Caco-2 (cell line): ENCODE results near the gene NOX3. TPM values are rescaled to one million over a fixed set of nuclear protein-coding genes. Genes with fewer than 3 reads are reported as not detected.

ENCODE experiments used
- BruUV-seq: library from RNA; stranded (reverse); fragments of 400-500 nt; replicated peaks from 2 replicates; lab custom pipeline; 2021; lab: Mats Ljungman, UMichigan
- CTCF ChIA-PET: fragments of 300-600 bp; sonication (Branson Sonifier 250); formaldehyde crosslinking; loops from one replicate; lab custom pipeline; 2022; ENCODE audit warnings: antibody characterized with exemption; lab: Charles Lee
- POLR2A ChIA-PET: fragments of 300-600 bp; sonication (Branson Sonifier 250); formaldehyde crosslinking; loops from one replicate; lab custom pipeline; 2022; ENCODE audit warnings: antibody characterized with exemption; lab: Charles Lee
- DNase-seq, 2 experiments: peaks; one replicate each; pipeline versions ENCODE4 v3.0.0 to v3.0.0-alpha.2; 2020 to 2022
- H3K27me3 ChIP-seq: replicated peaks from 2 replicates; pipeline ENCODE4 v1.6.0; 2011; ENCODE audit warnings: low read length; ENCODE audit not compliant: control insufficient read depth, insufficient read depth
- H3K36me3 ChIP-seq: 2 replicates; pipeline ENCODE4 v1.5.1; 2011; ENCODE audit warnings: low read length; ENCODE audit not compliant: control insufficient read depth, insufficient read depth
- H3K4me1 ChIP-seq: fragments of 250-450 bp; sonication (Bioruptor Pico); 2 replicates; pipeline ENCODE4 v1.5.1; 2020; ENCODE audit warnings: mild to moderate bottlenecking
- H3K4me3 ChIP-seq: 2 replicates; pipeline ENCODE4 v1.5.1; 2011; ENCODE audit warnings: low read depth, mild to moderate bottlenecking, control low read depth, low read length
- H3K9me3 ChIP-seq: fragments of 250-450 bp; sonication (Bioruptor Pico); 2 replicates; pipeline ENCODE4 v1.5.1; 2020; ENCODE audit warnings: mild to moderate bottlenecking, moderate library complexity
- H3K27ac Mint-ChIP-seq: one replicate; pipeline ENCODE4 v1.8.0; 2022; ENCODE audit warnings: mixed read lengths; ENCODE audit not compliant: unreplicated experiment
- H3K27me3 Mint-ChIP-seq: one replicate; pipeline ENCODE4 v1.8.0; 2022; ENCODE audit warnings: mixed read lengths; ENCODE audit not compliant: insufficient read depth, unreplicated experiment
- H3K36me3 Mint-ChIP-seq: one replicate; pipeline ENCODE4 v1.8.0; 2022; ENCODE audit warnings: mild to moderate bottlenecking, mixed read lengths; ENCODE audit not compliant: insufficient read depth, unreplicated experiment
- H3K4me1 Mint-ChIP-seq: one replicate; pipeline ENCODE4 v1.8.0; 2022; ENCODE audit warnings: low read depth, mixed read lengths; ENCODE audit not compliant: unreplicated experiment
- H3K4me3 Mint-ChIP-seq: one replicate; pipeline ENCODE4 v1.8.0; 2022; ENCODE audit warnings: mild to moderate bottlenecking, moderate library complexity, mixed read lengths; ENCODE audit not compliant: unreplicated experiment
- H3K9me3 Mint-ChIP-seq: one replicate; pipeline ENCODE4 v1.8.0; 2022; ENCODE audit warnings: mixed read lengths; ENCODE audit not compliant: unreplicated experiment
- CTCF ChIP-seq, 2 experiments: fragments of 200-600 bp in 1 of 2; IDR thresholded peaks; 1 replicate in 1 of 2; 2 replicates in 1 of 2; pipeline versions ENCODE4 v1.5.1 to v1.8.0; 2011 to 2022; ENCODE audit warnings: antibody characterized with exemption in 1 of 2, control low read depth in 1 of 2, inconsistent platforms in 1 of 2, low read depth in 1 of 2, low read length in 1 of 2, mild to moderate bottlenecking in 1 of 2, moderate library complexity in 1 of 2; ENCODE audit not compliant: insufficient read depth in 1 of 2, severe bottlenecking in 1 of 2, unreplicated experiment in 1 of 2
- intact Hi-C: fragments of 100-400 bp; cut with micrococcal nuclease; formaldehyde crosslinking; loops from one replicate; pipeline ENCODE4 v1.10.0; 2022; ENCODE audit not compliant: unreplicated experiment
- total RNA-seq: library from RNA; stranded (reverse); gene quantifications from 2 replicates; pipeline ENCODE4 v1.2.3, GENCODE V29; 2022

NOX3 gene
- total RNA-seq, 1 experiment from 2014 or later, result not detected

- Mint-ChIP-seq H3K27me3 (no peaks in the 10 kb centered on the region), H3K36me3 (no peaks in the 10 kb centered on the region), H3K9me3 (no peaks in the 10 kb centered on the region), H3K27ac (no peak overlapping the region), H3K4me3 (no peak overlapping the region), H3K4me1 (no peaks in the 10 kb centered on the region)
- no peaks in the 10 kb centered on the region for H3K9me3 ChIP-seq
- H3K27me3 ChIP-seq, result no peaks in the 10 kb centered on the region
- no peak overlapping the region for H3K4me3 ChIP-seq
- BruUV-seq, result no TSS peak
- ChIA-PET CTCF (no interaction called here), POLR2A (no interaction called here)
- TF ChIP-seq CTCF (IDR thresholded peaks at IDR 0.05; ENCODE audit: insufficient read depth in 1 of 2, low read depth in 1 of 2, low read length in 1 of 2, severe bottlenecking in 1 of 2, unreplicated experiment in 1 of 2), result no peak
- H3K4me1 ChIP-seq, result no peaks in the 10 kb centered on the region
- no peaks in the 10 kb centered on the region for H3K36me3 ChIP-seq
- intact Hi-C loops, result no loop called here
- DNase-seq, result no peak
Observed at GRCh38 chr6:155420492-155420891, 35.1 kb downstream of the NOX3 start.

- CTCF ChIA-PET, result no interaction called here
- DNase-seq, result no peak
- no TSS peak for BruUV-seq
Observed at GRCh38 chr6:155419161-155419560, 36.5 kb downstream of the NOX3 start.

GRCh38 chr6:155418017-155418761 is 37.5 kb downstream of the NOX3 start:
- Histone ChIP-seq H3K4me3 (no peak overlapping the region), H3K4me1 (peaks cover 7% of the 10 kb centered on the region; the same call in 1 of the 2 replicates), H3K9me3 (no peaks in the 10 kb centered on the region), H3K36me3 (no peaks in the 10 kb centered on the region), H3K27me3 (no peaks in the 10 kb centered on the region)
- Mint-ChIP-seq H3K27me3 (no peaks in the 10 kb centered on the region), H3K27ac (no peak overlapping the region), H3K9me3 (no peaks in the 10 kb centered on the region), H3K36me3 (no peaks in the 10 kb centered on the region), H3K4me3 (no peak overlapping the region), H3K4me1 (no peaks in the 10 kb centered on the region)
- CTCF ChIA-PET, result no interaction called here
- TF ChIP-seq CTCF (IDR thresholded peaks at IDR 0.05; ENCODE audit: insufficient read depth in 1 of 2, low read depth in 1 of 2, low read length in 1 of 2, severe bottlenecking in 1 of 2, unreplicated experiment in 1 of 2), result no peak
- BruUV-seq, result no TSS peak
- POLR2A ChIA-PET, result no interaction called here
- no peak for DNase-seq
- intact Hi-C loops, result no loop called here

More at GRCh38 chr6:155419161-155419560, 36.5 kb downstream of the NOX3 start:
- TF ChIP-seq CTCF (IDR thresholded peaks at IDR 0.05; ENCODE audit: insufficient read depth in 1 of 2, low read depth in 1 of 2, low read length in 1 of 2, severe bottlenecking in 1 of 2, unreplicated experiment in 1 of 2), result no peak
- H3K4me1 ChIP-seq, result peaks cover under 1% of the 10 kb centered on the region; the same call in 1 of the 2 replicates
- no peak overlapping the region for H3K4me3 Mint-ChIP-seq
- H3K9me3 Mint-ChIP-seq, result no peaks in the 10 kb centered on the region
- intact Hi-C loops, result no loop called here
- H3K9me3 ChIP-seq, result no peaks in the 10 kb centered on the region
- no peak overlapping the region for H3K4me3 ChIP-seq
- H3K36me3 Mint-ChIP-seq, result no peaks in the 10 kb centered on the region
- no peak overlapping the region for H3K27ac Mint-ChIP-seq
- H3K36me3 ChIP-seq, result no peaks in the 10 kb centered on the region
- no peaks in the 10 kb centered on the region for H3K4me1 Mint-ChIP-seq
- POLR2A ChIA-PET, result no interaction called here
- H3K27me3 ChIP-seq, result no peaks in the 10 kb centered on the region
- no peaks in the 10 kb centered on the region for H3K27me3 Mint-ChIP-seq
